H1 (cell line): ENCODE data around the gene FGGY. TPM values are rescaled to one million over a fixed set of nuclear protein-coding genes. Genes with fewer than 3 reads are reported as not detected.

Source experiments
- CBX8 ChIP-seq: fragments of 300-800, 300-1000 bp; sonication (generic); IDR thresholded peaks from 2 replicates; pipeline ENCODE4 v1.7.1; 2016; ENCODE audit warnings: low read depth, low read length, borderline replicate concordance
- CEBPB ChIP-seq: IDR thresholded peaks from 2 replicates; pipeline ENCODE4 v1.6.1; 2012; ENCODE audit warnings: low read depth, low read length
- CHD7 ChIP-seq: fragments of 300-600 bp; sonication (generic); IDR thresholded peaks from 2 replicates; pipeline ENCODE4 v1.7.1; 2012; ENCODE audit warnings: low read length, moderate library complexity, mild to moderate bottlenecking, inconsistent platforms; ENCODE audit not compliant: insufficient replicate concordance
- E2F6 ChIP-seq: IDR thresholded peaks from 2 replicates; pipeline ENCODE4 v1.6.1; 2012; ENCODE audit warnings: inconsistent platforms
- EGR1 ChIP-seq: IDR thresholded peaks from 2 replicates; pipeline ENCODE4 v1.6.1; 2011; ENCODE audit warnings: low read depth, low read length, borderline replicate concordance
- TAF1 ChIP-seq: IDR thresholded peaks from 2 replicates; pipeline ENCODE4 v1.6.1; 2011; ENCODE audit warnings: mild to moderate bottlenecking, low read depth, low read length
- TCF12 ChIP-seq: IDR thresholded peaks from 2 replicates; pipeline ENCODE4 v1.6.1; 2011; ENCODE audit warnings: low read depth, mild to moderate bottlenecking, low read length
- polyA plus RNA-seq, 7 experiments: library from polyadenylated mRNA; depleted of rRNA in 3 of 7; stranded (reverse) in 5 of 7; unstranded in 2 of 7; fragments of >200 nt in 5 of 7; fragments of 200-250 nt in 2 of 7; gene quantifications; 1 replicate in 5 of 7; 2 replicates in 1 of 7; 4 replicates in 1 of 7; pipeline versions ENCODE4 v1.2.1 to v1.2.3, GENCODE V29; 2011 to 2013; ENCODE audit warnings: missing spikeins in 2 of 7, mixed read lengths in 2 of 7
- total RNA-seq: library from RNA; stranded (reverse); fragmentation: NEBNext Ultra II Directional; extraction: Animal tissue kit (Norgen Biotek cat#: 25700); gene quantifications from 2 replicates; pipeline ENCODE4 v1.2.1, GENCODE V29; 2021

The FGGY gene
- total and polyA plus RNA-seq, 2 of the 8 experiments (the other 6 are each of a cell fraction or from before 2014, with no cell fraction given): 10.3 to 12.5 TPM

- TF ChIP-seq EGR1 (no peak), CBX8 (no peak), E2F6 (no peak), TCF12 (no peak), TAF1 (no peak), CHD7 (no peak), CEBPB (no peak)
These were observed 445.6 kb downstream of the FGGY start (continued) for GRCh38 chr1:59742526-59742925.
